HG02973 (cell line): ENCODE data around the gene TMCC1.
"Not testable (repeated sequence)": the region's sequence is repeated elsewhere in the genome, so short reads cannot be mapped to it uniquely, and the experiment has no call there.

ENCODE experiments used
- ATAC-seq: cut with Tn5 transposase; IDR thresholded peaks from one replicate; pipeline ENCODE4 v1.9.1; 2021; ENCODE audit warnings: moderate library complexity; ENCODE audit not compliant: unreplicated experiment

TMCC1 gene

DNA sequence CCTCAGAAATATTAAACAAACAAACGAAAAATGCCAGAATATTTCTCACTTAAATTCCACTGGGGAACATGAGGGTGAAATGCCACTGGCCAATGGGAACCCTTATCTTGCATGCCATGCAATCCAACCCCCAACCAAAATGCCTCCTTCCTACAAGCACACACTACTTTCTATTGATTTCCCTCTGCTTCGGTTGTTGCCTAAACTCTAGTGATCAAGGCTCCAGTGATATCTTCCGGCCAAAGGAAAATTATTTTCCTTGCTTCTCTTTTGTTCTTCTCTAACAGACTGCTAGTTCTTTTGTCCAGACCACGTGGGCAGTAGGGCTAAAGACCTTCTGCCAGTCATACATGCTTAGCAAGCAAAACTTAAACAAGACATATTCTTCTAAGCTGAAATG is 115.7 kb downstream of the TMCC1 start:
- no peak for ATAC-seq

- ATAC-seq: no peak
Measured at GRCh38 chr3:129775870-129776269, 117.6 kb downstream of the TMCC1 start.

DNA sequence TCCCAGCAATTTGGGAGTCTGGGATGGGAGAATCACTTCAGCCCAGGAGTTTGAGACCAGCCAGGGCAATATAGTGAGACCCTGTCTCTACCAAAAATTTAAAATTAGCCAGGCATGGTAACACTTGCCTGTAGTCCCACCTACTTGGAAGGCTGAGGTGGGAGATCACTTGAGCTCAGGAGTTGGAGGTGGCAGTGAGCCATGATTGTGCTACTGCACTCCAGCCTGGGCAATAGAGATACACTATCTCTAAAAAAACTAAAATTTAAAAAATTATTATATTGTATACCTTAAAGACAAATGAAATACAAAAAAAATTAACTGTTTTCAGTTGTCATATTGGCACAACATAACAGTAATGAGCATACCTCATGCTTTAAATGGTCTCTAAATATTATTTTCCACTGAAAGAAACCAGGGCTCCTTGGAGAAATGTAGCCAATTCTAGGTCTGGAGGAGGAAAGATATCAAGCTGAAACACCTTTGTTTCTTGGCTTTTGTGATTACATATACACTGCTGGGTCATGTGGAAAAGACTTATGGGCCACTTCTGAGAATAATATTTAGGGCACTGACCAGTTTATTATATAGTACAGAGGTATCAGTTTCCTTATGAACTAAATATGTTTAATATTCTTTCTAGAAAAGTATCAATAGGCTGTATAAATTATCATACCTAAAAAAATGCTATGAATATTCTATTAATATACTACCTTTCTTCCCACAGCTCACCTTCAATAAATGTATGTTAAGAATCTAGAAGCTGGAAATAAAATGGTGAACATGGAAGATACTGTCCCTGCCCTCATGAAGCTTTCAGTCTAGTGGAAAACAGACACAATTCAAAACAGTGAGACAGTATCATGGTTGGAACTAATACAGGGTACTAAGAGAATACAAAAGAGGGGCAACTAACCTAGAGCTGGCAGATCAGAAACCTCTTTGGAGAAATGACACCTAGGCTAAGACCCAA is 119.5 kb downstream of the TMCC1 start:
- no peak for ATAC-seq

DNA sequence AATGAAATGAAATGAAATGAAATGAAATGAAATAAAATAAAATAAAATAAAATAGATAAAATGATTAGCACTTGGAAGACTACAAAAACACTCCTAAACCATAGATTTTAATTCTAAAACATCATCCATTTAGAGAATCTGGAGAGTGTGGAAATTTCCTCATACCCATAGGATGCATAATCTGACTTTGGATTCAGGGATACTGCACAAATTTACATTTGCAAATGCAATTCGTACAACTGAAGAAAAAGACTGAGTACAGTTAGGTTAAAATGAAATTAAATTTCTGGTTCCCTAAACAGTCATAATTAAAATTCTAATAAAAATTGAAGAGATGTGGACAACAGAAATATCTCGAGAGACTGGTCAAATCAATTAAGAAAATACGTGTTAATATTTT is 122.9 kb downstream of the TMCC1 start:
- ATAC-seq: no peak

DNA sequence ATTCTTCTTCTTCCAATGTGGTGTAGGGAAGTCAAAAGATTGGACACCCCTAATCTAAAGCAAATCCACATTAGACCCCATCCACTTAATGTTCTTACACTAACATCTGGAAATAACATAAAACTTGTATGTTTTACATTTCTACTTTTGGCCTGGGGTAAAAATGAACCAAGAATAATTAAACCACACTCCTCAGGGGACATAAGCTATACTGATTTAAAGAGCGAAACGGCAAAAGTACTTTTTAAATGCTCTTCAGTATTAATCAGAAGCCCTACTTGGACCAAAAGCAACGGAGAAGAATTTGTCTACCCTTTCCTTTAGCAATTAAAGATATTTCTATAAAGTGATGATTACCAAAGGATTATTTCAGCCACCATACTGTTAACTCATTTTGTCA is 123.9 kb downstream of the TMCC1 start:
- no peak for ATAC-seq

DNA sequence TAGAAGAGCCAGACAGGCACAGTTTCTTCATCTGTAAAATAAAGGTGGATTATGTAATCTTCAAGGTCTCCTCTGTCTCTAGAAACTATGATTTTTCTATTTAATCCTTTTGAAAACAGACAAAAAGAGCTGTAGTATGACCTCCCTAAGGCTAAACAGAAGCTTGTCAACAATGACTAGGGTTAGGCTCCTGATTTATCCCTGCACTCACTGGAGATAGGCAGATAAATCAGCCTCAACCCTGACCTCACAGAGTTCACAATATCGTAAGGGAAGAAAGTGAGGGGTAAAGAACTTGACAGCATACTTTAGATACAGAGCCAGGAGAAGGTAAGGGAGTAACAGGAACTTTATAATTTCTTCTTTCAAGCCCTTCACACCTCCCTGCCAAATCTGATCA is 124.8 kb downstream of the TMCC1 start:
- ATAC-seq: no peak

DNA sequence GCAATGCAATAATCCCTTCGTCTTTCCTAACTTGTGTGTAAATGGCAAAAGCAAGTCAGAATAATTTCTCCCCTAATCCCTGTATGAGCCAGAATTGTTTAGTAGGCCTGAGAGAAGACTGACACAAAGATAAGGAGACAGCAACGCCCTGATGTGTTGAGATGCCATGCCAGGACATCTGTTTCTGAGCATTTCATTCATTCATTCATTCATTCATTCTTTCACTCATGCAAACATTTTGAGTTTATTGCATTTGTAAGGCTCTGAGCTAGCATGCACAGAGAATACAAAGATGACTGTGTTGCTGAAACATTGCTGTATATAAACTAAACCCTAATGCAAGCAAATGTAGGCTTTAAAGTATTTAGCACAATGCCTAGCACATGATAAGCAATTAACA is 127.4 kb downstream of the TMCC1 start:
- ATAC-seq: no peak

- ATAC-seq: no peak
Measured at GRCh38 chr3:129764090-129764489, 129.4 kb downstream of the TMCC1 start.

DNA sequence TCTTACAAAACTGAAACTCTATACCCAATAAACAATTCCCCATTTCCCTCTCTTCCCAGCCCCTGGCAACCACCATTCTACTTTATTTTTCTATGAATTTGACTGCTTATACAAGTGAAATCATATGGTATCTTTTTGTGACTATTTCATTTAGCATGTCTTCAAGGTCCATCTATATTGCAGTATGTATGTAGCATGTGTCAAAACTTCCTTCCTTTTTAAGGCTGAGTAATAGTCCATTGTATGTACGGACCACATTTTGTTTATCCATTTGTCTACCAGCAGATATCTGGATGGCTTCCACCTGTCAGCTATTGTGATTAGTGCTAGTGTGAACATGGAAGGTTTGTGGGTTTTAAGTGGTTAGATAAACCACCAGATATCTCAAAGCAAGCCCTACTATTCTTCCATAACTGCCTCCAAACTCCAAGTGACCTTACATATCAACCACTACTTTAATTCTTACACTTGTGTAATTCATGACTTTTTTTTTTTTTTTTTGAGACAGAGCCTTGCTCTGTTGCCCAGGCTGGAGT is 134.7 kb downstream of the TMCC1 start:
- no peak for ATAC-seq

DNA sequence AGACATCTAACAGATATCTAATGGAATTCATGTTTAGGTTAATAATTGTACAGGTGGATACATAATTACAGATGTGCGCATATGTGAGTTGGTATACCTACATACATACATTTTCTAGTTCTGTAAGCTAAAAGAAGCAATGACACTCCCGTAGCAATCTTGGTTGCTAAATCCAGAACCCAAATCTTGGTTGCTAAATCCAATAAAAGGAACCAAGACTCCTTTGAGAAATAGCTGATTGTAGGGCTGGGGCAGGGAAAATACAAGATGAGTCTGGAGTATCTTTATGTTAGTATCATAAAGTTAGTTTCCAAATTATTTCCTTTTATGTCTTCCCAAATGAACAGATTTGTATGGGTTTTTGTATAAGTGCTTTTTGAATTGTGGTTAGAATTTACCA is 135.2 kb downstream of the TMCC1 start:
- no peak for ATAC-seq

GRCh38 chr3:129756871-129757270 is 136.6 kb downstream of the TMCC1 start:
- ATAC-seq: no peak

DNA sequence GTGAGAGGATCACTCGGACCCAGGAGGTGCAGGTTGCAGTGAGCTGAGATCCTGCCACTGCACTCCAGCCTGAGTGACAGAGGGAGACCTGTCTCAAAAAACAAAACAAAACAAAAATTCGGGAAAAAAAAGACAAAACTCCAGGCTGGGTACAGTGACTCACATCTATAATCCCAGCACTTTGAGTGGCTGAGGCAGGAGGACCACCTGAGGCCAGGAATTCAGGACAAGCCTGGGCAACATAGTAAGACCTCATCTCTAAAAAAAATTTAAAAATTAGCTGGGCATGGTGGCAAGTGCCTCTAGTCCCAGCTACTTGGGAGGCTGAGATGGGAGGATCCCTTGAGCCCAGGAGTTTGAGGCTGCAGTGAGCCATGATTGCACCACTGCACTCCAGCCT is 142.4 kb downstream of the TMCC1 start:
- ATAC-seq: not testable (repeated sequence)

DNA sequence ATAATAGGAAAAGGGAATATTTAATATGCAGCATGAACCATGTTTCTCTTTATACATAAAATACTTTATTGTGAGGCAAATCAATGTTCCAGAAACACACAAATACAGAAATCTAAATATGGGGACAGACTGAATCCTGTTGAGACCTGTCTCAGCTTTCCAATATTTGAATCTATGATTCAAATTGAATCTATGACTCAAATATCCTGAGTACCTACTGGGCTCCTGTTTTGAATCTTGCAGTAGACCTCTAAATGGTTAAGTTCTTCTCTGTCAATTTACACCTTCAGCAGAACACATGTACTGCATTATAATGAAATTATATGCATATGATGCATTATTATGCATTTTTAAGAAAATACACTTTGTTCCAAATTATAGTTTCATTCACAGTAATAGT is 143.8 kb downstream of the TMCC1 start:
- ATAC-seq: no peak

GRCh38 chr3:129747992-129748391 is 145.5 kb downstream of the TMCC1 start:
- ATAC-seq: no peak

GRCh38 chr3:129747136-129747535 is 146.4 kb downstream of the TMCC1 start:
- no peak for ATAC-seq

DNA sequence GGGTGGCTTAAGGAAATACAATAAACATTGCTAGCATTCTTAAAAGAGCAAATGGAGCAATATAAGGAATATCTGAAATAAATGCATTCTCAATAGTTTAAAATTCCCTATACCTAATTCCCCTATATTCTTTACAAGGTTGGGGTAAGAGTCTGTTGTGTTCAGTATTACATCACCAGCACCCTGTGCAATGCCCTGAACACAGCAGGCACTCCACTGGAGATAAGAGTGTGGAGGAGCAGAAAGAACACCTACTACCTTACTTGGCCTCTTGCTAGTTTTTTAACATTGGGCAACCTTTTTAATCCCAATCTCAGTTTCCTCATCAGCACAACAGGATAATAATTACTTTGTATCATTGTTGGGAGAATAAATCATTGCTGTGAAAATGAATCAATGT is 146.9 kb downstream of the TMCC1 start:
- no peak for ATAC-seq

DNA sequence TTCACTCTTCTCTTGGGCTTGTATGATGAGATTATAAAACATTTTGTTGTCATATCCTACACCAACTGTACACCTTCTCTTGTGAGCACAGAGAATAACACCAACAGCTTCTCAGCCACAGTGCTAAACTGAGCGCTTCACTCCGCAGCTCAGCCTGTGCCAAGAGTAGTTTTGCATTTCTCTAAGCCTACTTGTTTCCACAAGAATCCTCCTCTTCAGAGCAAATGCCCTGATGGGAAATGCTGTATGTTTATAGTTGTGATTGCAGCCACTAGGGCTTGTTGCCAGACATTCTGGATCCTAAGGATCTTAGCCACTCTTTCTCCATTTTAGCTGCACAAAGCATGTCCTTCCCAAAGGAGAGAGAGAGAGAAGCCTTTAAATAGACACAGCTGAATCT is 148.3 kb downstream of the TMCC1 start:
- no peak for ATAC-seq

DNA sequence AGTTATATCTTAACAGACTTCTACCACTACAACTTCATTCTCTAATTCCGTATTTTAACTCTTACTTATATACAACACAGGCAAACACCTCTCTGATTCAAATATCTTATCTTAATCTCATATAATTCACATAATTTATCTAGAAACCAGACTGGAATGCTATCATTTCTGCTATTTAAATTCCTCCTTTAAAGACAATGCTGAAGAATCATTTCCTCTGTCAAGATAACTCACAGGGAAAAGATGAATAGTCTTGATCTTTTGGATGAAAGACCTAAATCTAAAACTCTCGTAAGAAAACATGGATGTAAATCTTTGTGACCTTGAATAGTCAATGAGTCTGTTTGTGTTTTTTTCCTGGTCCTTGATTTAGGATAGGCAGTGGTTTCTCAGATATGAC is 151.7 kb downstream of the TMCC1 start:
- ATAC-seq: no peak

DNA sequence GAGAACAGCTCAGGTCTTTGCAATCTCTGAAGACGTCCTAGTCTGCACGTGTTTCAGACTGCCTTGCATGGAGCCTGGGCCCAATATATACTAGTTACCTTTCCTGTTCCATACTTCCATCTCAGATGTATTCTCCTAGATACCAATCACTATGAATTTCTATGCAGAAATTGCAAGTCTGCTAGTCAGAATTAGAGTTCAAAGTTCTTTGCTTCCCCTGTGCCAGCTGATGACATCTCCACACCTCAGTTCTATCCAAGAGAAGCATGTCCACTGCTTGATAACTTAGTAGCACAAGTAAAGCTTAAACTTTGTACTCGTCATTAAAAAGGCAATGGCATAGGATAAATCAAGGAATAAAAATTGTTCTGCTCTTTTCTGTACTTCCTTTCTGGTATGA is 153.4 kb downstream of the TMCC1 start:
- no peak for ATAC-seq

DNA sequence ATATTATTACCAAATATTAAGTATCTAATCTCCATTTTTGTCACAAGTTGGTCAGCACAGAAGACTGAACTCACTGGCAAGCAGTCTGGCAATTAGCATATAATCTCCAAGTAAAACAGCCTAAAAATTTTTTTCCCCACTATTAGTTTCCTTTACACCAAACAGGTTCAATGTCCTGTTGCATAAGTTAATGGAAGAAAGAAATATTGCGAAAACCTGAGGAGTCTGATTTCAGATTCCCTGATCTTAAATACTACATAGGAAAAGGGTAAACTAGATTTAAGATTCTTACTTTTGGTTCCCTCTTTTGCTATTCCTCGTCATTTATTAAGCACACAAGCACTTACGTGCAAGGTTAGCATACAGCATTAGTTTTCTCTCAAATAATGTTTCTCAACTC is 153.9 kb downstream of the TMCC1 start:
- ATAC-seq: no peak

- no peak for ATAC-seq
Measured at GRCh38 chr3:129738172-129738571, 155.3 kb downstream of the TMCC1 start.

DNA sequence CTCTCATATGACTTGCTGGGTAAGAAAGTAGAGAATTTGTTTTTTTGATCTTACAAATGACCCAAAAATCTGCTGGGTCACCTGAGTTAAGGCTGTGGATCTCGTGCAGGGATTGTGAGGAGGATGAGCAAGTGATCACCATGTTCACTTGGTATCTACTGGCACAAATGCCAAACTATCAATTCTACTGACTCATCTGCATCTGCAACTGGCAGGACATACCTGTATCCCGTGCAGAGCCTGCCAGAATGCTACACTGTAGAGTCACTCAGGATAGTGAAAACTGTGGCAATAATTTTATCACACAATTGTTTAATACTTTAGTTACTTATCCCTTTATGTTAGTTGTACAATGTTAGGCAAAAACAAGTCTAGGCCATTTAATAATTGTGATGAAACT is 157.4 kb downstream of the TMCC1 start:
- ATAC-seq: no peak

DNA sequence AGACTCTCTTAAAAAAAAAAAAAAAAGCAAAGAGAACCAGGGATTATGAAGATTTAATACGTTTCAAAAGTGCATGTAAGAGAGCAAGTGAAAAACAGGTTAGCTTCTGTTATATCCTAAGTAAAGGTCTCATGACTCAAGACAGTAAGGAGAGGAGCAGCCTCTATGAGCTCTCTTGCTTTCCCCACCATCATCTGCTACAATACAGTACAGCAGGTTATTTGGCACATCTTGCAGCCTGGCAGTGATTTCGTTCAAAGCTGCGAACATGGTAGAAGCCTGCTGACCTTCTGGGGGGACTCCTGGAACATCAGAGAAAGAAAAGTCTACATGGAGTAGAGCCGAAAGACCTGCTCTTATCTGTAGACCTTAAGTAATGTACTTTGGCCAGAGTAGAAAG is 157.9 kb downstream of the TMCC1 start:
- ATAC-seq: no peak
